ENCODE data around the gene CST8.

The CST8 gene, protein sequence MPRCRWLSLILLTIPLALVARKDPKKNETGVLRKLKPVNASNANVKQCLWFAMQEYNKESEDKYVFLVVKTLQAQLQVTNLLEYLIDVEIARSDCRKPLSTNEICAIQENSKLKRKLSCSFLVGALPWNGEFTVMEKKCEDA

GRCh38 chr20:23490817-23491216, at the start of gene CST8:
Gene CST8, plus strand, starts transcription at chr20:23491117. Its CDS starts 551 bp downstream, at chr20:23491668.
- H3K4me3 ChIP-seq (ENCODE audit: low read depth, low read length), result no peak within 1 kb of the TSS
- H3K27me3 ChIP-seq (replicated peaks), result no peaks in the 10 kb centered on the region
- TF ChIP-seq, protein P1, sequence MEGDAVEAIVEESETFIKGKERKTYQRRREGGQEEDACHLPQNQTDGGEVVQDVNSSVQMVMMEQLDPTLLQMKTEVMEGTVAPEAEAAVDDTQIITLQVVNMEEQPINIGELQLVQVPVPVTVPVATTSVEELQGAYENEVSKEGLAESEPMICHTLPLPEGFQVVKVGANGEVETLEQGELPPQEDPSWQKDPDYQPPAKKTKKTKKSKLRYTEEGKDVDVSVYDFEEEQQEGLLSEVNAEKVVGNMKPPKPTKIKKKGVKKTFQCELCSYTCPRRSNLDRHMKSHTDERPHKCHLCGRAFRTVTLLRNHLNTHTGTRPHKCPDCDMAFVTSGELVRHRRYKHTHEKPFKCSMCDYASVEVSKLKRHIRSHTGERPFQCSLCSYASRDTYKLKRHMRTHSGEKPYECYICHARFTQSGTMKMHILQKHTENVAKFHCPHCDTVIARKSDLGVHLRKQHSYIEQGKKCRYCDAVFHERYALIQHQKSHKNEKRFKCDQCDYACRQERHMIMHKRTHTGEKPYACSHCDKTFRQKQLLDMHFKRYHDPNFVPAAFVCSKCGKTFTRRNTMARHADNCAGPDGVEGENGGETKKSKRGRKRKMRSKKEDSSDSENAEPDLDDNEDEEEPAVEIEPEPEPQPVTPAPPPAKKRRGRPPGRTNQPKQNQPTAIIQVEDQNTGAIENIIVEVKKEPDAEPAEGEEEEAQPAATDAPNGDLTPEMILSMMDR (IDR thresholded peaks at IDR 0.05; ENCODE audit: low read depth, low read length, missing control alignments), result no peak
- H3K36me3 ChIP-seq (replicated peaks), result no peaks in the 10 kb centered on the region
- in situ Hi-C loops (cut with HindIII; ENCODE audit: low pct_ligation_motif_present, low sequenced_read_pairs), result no loop called here
- no peak for DNase-seq
- no peak within 1 kb of the TSS for H3K27ac ChIP-seq

GRCh38 chr20:23441850-23442313, 49.0 kb upstream of the CST8 start:
- TF ChIP-seq, protein P1 (IDR thresholded peaks at IDR 0.05; ENCODE audit: low read depth, low read length, missing control alignments), result peak; percentile 93
- Histone ChIP-seq H3K27me3 (replicated peaks) (no peaks in the 10 kb centered on the region), H3K36me3 (replicated peaks) (no peaks in the 10 kb centered on the region), H3K4me3 (ENCODE audit: low read depth, low read length) (no peak overlapping the region), H3K27ac (no peak overlapping the region)
- DNase-seq, result peak; percentile 74
- in situ Hi-C loops (cut with HindIII; ENCODE audit: low pct_ligation_motif_present, low sequenced_read_pairs), result no loop called here

DNA sequence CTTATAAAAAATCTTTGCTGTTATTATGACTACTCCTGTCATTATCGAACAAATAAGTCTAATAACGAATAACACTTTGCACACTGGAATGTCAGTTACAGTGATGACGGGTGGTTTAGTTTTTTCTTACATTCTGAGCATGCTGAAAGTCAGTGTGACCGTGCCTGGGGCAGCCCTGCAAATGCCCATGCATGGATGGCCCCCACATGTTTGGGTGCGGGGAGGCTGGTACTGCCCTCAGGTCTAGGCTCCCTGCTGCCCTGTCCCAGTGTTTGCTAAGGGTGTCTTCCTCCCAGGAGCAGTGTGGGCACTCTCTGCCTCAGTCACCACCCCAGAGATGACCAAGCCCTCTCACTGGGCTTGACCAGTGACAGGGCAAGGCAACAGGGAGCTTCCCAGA, 48.5 kb upstream of the CST8 start:
- H3K36me3 ChIP-seq (replicated peaks), result no peaks in the 10 kb centered on the region
- in situ Hi-C loops (cut with HindIII; ENCODE audit: low pct_ligation_motif_present, low sequenced_read_pairs), result no loop called here
- H3K27ac ChIP-seq, result no peak overlapping the region
- no peak overlapping the region for H3K4me3 ChIP-seq (ENCODE audit: low read depth, low read length)
- TF ChIP-seq, protein P1 (IDR thresholded peaks at IDR 0.05; ENCODE audit: low read depth, low read length, missing control alignments), result no peak
- H3K27me3 ChIP-seq (replicated peaks), result no peaks in the 10 kb centered on the region
- no peak for DNase-seq

DNA sequence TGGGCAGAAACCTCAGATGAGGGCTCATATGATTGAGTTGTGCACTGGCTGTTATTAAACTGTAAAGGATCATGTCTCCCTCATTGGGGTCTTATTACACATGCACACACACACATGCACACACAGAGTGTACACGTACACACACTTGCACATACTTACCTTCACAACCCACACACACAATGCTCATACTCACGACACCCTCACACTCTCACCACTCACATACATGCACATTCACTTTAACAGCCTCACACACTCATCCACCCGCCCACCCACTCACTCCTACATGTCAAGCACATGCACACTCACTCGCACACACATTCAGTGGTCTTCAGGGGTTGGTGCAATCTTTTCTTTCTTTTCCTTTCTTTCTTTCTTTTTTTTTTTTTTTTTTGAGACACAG, 46.1 kb upstream of the CST8 start:
- Histone ChIP-seq H3K4me3 (ENCODE audit: low read depth, low read length) (no peak overlapping the region), H3K36me3 (replicated peaks) (no peaks in the 10 kb centered on the region), H3K27ac (no peak overlapping the region), H3K27me3 (replicated peaks) (no peaks in the 10 kb centered on the region)
- no peak for DNase-seq
- TF ChIP-seq, protein P1 (IDR thresholded peaks at IDR 0.05; ENCODE audit: low read depth, low read length, missing control alignments), result no peak
- in situ Hi-C loops (cut with HindIII; ENCODE audit: low pct_ligation_motif_present, low sequenced_read_pairs), result no loop called here

GRCh38 chr20:23445596-23446217, 45.2 kb upstream of the CST8 start:
- in situ Hi-C loops (cut with HindIII; ENCODE audit: low pct_ligation_motif_present, low sequenced_read_pairs), result no loop called here
- DNase-seq, result peak; percentile 89
- Histone ChIP-seq H3K4me3 (ENCODE audit: low read depth, low read length) (no peak overlapping the region), H3K36me3 (replicated peaks) (no peaks in the 10 kb centered on the region), H3K27me3 (replicated peaks) (no peaks in the 10 kb centered on the region), H3K27ac (peak overlapping the region; percentile 83)
- TF ChIP-seq, protein P1 (IDR thresholded peaks at IDR 0.05; ENCODE audit: low read depth, low read length, missing control alignments), result no peak

Measured in brain microvascular endothelial cell (primary cell).